Esophagus muscularis mucosa (tissue), 4 donors: ENCODE measurements around the gene TIMM10. TPM values are rescaled to one million over a fixed set of nuclear protein-coding genes. Genes with fewer than 3 reads are reported as not detected.

ENCODE experiments used
- DNase-seq: peaks from one replicate; pipeline ENCODE4 v3.0.0-alpha.2; 2017; ENCODE audit errors: extremely low spot score
- H3K27ac ChIP-seq, 4 donors: fragments of 200-600 bp; sonication (generic); replicated peaks in 1 of 4; 1 replicate in 3 of 4; 2 replicates in 1 of 4; pipeline ENCODE4 v1.5.1; 2016 to 2019; ENCODE audit warnings: mild to moderate bottlenecking in 1 of 4
- H3K27me3 ChIP-seq, 4 donors: fragments of 200-600 bp; sonication (generic); one replicate each; pipeline versions ENCODE4 v1.5.1 to v1.6.0; 2016 to 2019
- H3K36me3 ChIP-seq, 4 donors: fragments of 200-600 bp; sonication (generic); one replicate each; pipeline ENCODE4 v1.5.1; 2016 to 2019
- H3K4me1 ChIP-seq, 4 donors: fragments of 200-600 bp; sonication (generic); one replicate each; pipeline ENCODE4 v1.5.1; 2016 to 2019
- H3K4me3 ChIP-seq, 4 donors: fragments of 200-600 bp; sonication (generic); 1 replicate in 2 of 4; 2 replicates in 2 of 4; pipeline ENCODE4 v1.5.1; 2016 to 2019; ENCODE audit warnings: mild to moderate bottlenecking in 4 of 4, moderate library complexity in 1 of 4
- H3K9me3 ChIP-seq, 4 donors: fragments of 200-600 bp; sonication (generic); 1 replicate in 3 of 4; 2 replicates in 1 of 4; pipeline ENCODE4 v1.5.1; 2016 to 2019
- EP300 ChIP-seq: sonication (generic); formaldehyde crosslinking; IDR thresholded peaks from one replicate; pipeline ENCODE4 v1.6.1; 2017; ENCODE audit warnings: antibody characterized with exemption
- POLR2A ChIP-seq: fragments of 450-650 bp; IDR thresholded peaks from one replicate; pipeline ENCODE4 v1.6.1; 2017; ENCODE audit warnings: antibody characterized with exemption, moderate library complexity, mild to moderate bottlenecking, low read depth
- POLR2AphosphoS5 ChIP-seq, 2 donors: sonication (generic); formaldehyde crosslinking; IDR thresholded peaks; one replicate each; pipeline ENCODE4 v1.6.1; 2017; ENCODE audit warnings: antibody characterized with exemption in 2 of 2
- WGBS: methylation state at CpG from one replicate; pipeline ENCODE4 v1.1.5; 2018; 5-methylcytosine and 5-hydroxymethylcytosine counted together
- intact Hi-C: fragments of 100-400 bp; cut with DNase I; formaldehyde crosslinking; loops from one replicate; pipeline ENCODE4 v1.15.1; 2023
- total RNA-seq, 4 donors: library from RNA; depleted of rRNA; stranded (reverse); fragments of >200 nt; gene quantifications; one replicate each; pipeline versions ENCODE4 v1.1.0 to v1.2.1, GENCODE V29; 2016
- TF ChIP-seq, protein P1 (sequence below), 3 experiments: fragments of 200-600 bp in 2 of 3; fragments of 450-650 bp in 1 of 3; sonication (generic) in 2 of 3; IDR thresholded peaks; one replicate each; pipeline ENCODE4 v1.5.1; 2017 to 2019; ENCODE audit warnings: antibody characterized with exemption in 3 of 3, mild to moderate bottlenecking in 2 of 3, moderate library complexity in 1 of 3

TIMM10 gene
- total RNA-seq, 4 donors from 2014 or later: 41.9 to 49.1 (median 43.1) TPM

DNA sequence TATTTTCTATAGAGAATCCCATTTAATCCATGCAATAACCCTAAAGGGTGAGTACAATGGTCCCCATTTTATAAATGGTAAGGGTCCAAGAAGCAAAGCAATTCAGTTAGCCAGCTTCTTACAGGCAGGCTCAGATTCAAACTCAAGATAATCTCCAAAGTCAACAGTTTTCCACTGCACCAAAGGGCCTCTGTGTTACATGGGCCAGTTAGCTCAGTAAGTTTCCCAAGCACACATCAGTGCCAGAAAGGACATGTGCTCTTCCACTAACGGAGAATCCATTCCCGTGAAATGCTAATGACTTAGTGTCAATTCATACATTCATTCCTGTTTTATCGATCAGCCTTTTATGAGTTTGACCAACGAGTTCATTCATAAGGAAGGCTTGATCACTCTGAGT is 26.0 kb downstream of the TIMM10 start:
- no peak for TF ChIP-seq POLR2A
- TF ChIP-seq, protein P1, sequence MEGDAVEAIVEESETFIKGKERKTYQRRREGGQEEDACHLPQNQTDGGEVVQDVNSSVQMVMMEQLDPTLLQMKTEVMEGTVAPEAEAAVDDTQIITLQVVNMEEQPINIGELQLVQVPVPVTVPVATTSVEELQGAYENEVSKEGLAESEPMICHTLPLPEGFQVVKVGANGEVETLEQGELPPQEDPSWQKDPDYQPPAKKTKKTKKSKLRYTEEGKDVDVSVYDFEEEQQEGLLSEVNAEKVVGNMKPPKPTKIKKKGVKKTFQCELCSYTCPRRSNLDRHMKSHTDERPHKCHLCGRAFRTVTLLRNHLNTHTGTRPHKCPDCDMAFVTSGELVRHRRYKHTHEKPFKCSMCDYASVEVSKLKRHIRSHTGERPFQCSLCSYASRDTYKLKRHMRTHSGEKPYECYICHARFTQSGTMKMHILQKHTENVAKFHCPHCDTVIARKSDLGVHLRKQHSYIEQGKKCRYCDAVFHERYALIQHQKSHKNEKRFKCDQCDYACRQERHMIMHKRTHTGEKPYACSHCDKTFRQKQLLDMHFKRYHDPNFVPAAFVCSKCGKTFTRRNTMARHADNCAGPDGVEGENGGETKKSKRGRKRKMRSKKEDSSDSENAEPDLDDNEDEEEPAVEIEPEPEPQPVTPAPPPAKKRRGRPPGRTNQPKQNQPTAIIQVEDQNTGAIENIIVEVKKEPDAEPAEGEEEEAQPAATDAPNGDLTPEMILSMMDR (IDR thresholded peaks at IDR 0.05): no peak
- TF ChIP-seq EP300: no peak
- TF ChIP-seq POLR2AphosphoS5 (IDR thresholded peaks at IDR 0.05): no peak
- Histone ChIP-seq H3K27me3 (no peaks in the 10 kb centered on the region), H3K9me3 (no peaks in the 10 kb centered on the region), H3K4me3 (no peak overlapping the region), H3K36me3 (peaks cover 0 to 59% (median 4%) of the 10 kb centered on the region in 4 donors), H3K4me1 (peaks cover 19 to 26% (median 20%) of the 10 kb centered on the region in 4 donors), H3K27ac (no peak overlapping the region)
- 84% methylated on average over 4 of the region's 4 CpGs for WGBS
- intact Hi-C loops: no loop called here
- no peak for DNase-seq

- intact Hi-C loops: no loop called here
- Histone ChIP-seq H3K4me3 (no peak overlapping the region), H3K36me3 (peaks cover 0 to 55% (median 2%) of the 10 kb centered on the region in 4 donors), H3K4me1 (peaks cover 30 to 39% (median 32%) of the 10 kb centered on the region in 4 donors), H3K27me3 (no peaks in the 10 kb centered on the region), H3K9me3 (no peaks in the 10 kb centered on the region), H3K27ac (no peak overlapping the region)
- TF ChIP-seq POLR2A: no peak
- TF ChIP-seq POLR2AphosphoS5 (IDR thresholded peaks at IDR 0.05): no peak
- no peak for DNase-seq
These were observed 27.7 kb downstream of the TIMM10 start for GRCh38 chr11:57502870-57503269.

DNA sequence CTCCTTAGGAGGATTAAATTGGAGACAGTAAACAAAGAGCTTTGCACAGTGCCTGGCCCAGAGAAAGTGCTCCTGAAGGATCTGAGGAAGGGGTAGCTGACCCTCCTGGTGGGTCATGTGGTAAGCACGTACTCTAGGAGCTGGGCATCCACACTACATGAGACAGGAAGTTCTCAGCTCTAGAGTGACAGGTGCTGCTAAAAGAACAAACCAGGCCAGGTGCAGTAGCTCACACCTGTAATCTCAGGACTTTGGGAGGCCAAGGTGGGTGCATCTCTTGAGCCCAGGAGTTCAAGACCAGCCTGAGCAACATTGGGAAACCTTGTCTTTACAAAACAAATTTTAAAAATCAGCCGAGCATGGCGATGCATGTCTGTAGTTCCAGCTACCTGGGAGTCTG is 28.2 kb downstream of the TIMM10 start:
- Histone ChIP-seq H3K9me3 (no peaks in the 10 kb centered on the region), H3K36me3 (peaks cover 0 to 55% (median 4%) of the 10 kb centered on the region in 4 donors), H3K27me3 (no peaks in the 10 kb centered on the region), H3K27ac (peak overlapping the region in 3 of 4 donors; percentile 14 to 87 (median 78)), H3K4me3 (no peak overlapping the region), H3K4me1 (peaks cover 30 to 39% (median 32%) of the 10 kb centered on the region in 4 donors)
- intact Hi-C loops: no loop called here
- no peak for DNase-seq
- 89% methylated on average over 3 of the region's 3 CpGs for WGBS
- TF ChIP-seq EP300 (no peak), POLR2AphosphoS5 (IDR thresholded peaks at IDR 0.05) (no peak)

DNA sequence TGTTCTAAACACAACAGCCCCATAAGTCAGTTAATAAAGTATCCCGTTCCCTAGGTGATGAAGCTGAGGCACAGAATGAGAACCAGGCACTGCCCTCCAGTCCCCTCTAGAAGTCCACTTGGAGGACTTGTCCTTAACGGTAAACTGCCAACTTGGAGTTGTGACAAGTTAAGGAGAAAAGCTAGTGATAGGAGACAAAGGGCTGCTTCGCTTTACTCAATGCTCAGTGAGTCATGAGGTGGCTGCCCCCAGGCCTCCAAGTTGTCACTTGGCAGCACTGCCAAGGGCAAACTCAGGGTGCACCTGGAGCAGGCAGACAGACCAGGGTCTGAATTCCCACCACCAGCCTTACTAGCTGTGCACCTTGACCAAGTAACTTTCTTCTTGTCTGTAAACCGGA is 28.6 kb downstream of the TIMM10 start:
- H3K4me1 ChIP-seq: peaks cover 30 to 39% (median 32%) of the 10 kb centered on the region in 4 donors
- intact Hi-C loops: no loop called here
- no peak for DNase-seq
- no peak overlapping the region for H3K4me3 ChIP-seq
- TF ChIP-seq POLR2A: no peak
- TF ChIP-seq, protein P1 (IDR thresholded peaks at IDR 0.05): no peak
- no peak for TF ChIP-seq POLR2AphosphoS5 (IDR thresholded peaks at IDR 0.05)
- TF ChIP-seq EP300: no peak
- H3K27me3 ChIP-seq: no peaks in the 10 kb centered on the region
- H3K27ac ChIP-seq: peak overlapping the region in 3 of 4 donors; percentile 14 to 87 (median 78)
- H3K9me3 ChIP-seq: no peaks in the 10 kb centered on the region
- WGBS: 66% methylated on average over 4 of the region's 4 CpGs
- peaks cover 0 to 55% (median 7%) of the 10 kb centered on the region in 4 donors for H3K36me3 ChIP-seq

- Histone ChIP-seq H3K9me3 (no peaks in the 10 kb centered on the region), H3K36me3 (peaks cover 0 to 61% (median 8%) of the 10 kb centered on the region in 4 donors), H3K4me3 (no peak overlapping the region), H3K27me3 (no peaks in the 10 kb centered on the region), H3K4me1 (peaks cover 30 to 39% (median 32%) of the 10 kb centered on the region in 4 donors), H3K27ac (peak overlapping the region; percentile 78 to 87 (median 82))
- intact Hi-C loops: no loop called here
- DNase-seq: no peak
- TF ChIP-seq, protein P1 (IDR thresholded peaks at IDR 0.05): no peak
- TF ChIP-seq POLR2AphosphoS5 (IDR thresholded peaks at IDR 0.05) (no peak), EP300 (no peak), POLR2A (no peak)
- 96% methylated on average over 6 of the region's 15 CpGs for WGBS
These were observed 29.6 kb downstream of the TIMM10 start for GRCh38 chr11:57500926-57501325.

DNA sequence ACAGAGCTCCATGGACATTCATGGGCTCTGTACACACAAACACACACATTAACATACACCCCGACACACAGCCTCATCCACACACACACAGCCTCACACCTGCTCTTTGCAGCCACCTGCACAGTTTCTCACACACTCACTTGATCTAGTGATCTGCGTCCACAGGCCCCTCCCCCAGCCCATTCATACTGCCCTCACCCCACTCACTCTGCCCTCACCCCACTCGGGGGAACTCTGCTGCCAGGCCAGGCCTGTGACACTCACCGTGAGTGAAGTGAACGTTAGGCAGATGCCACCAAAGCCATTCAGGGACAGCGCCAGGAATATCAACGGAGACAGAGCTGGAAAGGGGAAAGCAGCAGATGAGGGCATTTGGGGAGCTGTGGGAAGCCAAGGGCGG is 30.0 kb downstream of the TIMM10 start:
- H3K4me1 ChIP-seq: peaks cover 30 to 39% (median 32%) of the 10 kb centered on the region in 4 donors
- H3K27me3 ChIP-seq: no peaks in the 10 kb centered on the region
- no peak for DNase-seq
- 79% methylated on average over 8 of the region's 8 CpGs for WGBS
- intact Hi-C loops: no loop called here
- TF ChIP-seq EP300 (no peak), POLR2A (no peak), POLR2AphosphoS5 (IDR thresholded peaks at IDR 0.05) (no peak)
- TF ChIP-seq, protein P1 (IDR thresholded peaks at IDR 0.05): no peak
- no peaks in the 10 kb centered on the region for H3K9me3 ChIP-seq
- no peak overlapping the region for H3K4me3 ChIP-seq
- H3K36me3 ChIP-seq: peaks cover 0 to 61% (median 10%) of the 10 kb centered on the region in 4 donors
- H3K27ac ChIP-seq: peak overlapping the region; percentile 78 to 87 (median 82)
